Cardiac fibroblast (primary cell): ENCODE data around the gene FAM78A.

Experiments used
- DNase-seq, 2 donors: peaks; one replicate each; pipeline versions ENCODE4 v3.0.0 to v3.0.0-alpha.2; 2010; ENCODE audit warnings: low read depth in 2 of 2
- H3K4me3 ChIP-seq, 2 donors: replicated peaks in 1 of 2; 1 replicate in 1 of 2; 2 replicates in 1 of 2; pipeline ENCODE4 v1.5.1; 2011; ENCODE audit warnings: low read depth in 2 of 2, low read length in 2 of 2, mild to moderate bottlenecking in 2 of 2, moderate library complexity in 1 of 2
- TF ChIP-seq, protein P1 (sequence below): IDR thresholded peaks from one replicate; pipeline ENCODE4 v1.5.1; 2011; ENCODE audit warnings: low read depth, mild to moderate bottlenecking, low read length, inconsistent platforms

Gene FAM78A

GRCh38 chr9:131260751-131261452 is 15.4 kb downstream of the FAM78A start:
- H3K4me3 ChIP-seq: no peak overlapping the region
- no peak for DNase-seq
- TF ChIP-seq, protein P1, sequence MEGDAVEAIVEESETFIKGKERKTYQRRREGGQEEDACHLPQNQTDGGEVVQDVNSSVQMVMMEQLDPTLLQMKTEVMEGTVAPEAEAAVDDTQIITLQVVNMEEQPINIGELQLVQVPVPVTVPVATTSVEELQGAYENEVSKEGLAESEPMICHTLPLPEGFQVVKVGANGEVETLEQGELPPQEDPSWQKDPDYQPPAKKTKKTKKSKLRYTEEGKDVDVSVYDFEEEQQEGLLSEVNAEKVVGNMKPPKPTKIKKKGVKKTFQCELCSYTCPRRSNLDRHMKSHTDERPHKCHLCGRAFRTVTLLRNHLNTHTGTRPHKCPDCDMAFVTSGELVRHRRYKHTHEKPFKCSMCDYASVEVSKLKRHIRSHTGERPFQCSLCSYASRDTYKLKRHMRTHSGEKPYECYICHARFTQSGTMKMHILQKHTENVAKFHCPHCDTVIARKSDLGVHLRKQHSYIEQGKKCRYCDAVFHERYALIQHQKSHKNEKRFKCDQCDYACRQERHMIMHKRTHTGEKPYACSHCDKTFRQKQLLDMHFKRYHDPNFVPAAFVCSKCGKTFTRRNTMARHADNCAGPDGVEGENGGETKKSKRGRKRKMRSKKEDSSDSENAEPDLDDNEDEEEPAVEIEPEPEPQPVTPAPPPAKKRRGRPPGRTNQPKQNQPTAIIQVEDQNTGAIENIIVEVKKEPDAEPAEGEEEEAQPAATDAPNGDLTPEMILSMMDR: no peak

DNA sequence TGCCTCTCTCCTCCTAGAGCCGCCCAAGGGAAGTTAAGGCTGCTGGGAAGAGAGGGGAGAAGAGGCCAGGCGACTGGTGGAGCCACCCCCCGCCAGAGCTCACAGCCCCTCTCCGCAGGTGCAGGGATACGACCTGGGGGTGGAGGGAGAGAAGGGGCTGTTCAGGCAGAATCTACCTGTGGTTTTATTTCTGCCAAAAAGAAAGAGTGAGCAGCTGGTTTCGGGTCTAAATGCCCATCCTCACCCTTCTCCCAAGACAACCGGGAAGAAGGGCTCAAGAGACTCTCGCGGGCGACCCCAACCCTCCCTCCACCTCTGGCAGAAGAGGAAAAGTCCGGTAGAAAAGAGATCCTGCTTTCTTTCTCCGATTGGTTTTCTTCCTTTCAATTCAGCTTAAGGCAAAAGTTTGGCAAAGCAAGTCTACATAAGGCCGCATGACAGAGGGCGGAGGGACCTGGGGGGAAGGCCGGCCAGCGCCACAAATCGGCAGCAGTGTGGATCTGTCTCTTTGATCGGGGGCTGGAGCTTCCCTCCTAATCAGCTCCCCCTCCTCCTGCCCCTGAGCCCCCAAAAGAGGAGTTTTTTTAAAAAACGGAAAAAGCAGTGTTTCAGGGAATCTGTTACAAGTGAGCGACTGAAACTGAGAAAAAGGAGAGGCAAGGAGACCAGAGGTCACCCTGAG is 16.3 kb downstream of the FAM78A start:
- DNase-seq: no peak
- no peak overlapping the region for H3K4me3 ChIP-seq
- TF ChIP-seq, protein P1: no peak

- H3K4me3 ChIP-seq: no peak overlapping the region
- TF ChIP-seq, protein P1: no peak
- DNase-seq: no peak
These were observed 16.8 kb downstream of the FAM78A start for GRCh38 chr9:131259432-131259898.

GRCh38 chr9:131258698-131259431 is 17.4 kb downstream of the FAM78A start:
- no peak overlapping the region for H3K4me3 ChIP-seq
- DNase-seq: no peak
- TF ChIP-seq, protein P1: no peak

- TF ChIP-seq, protein P1: no peak
- no peak for DNase-seq
- H3K4me3 ChIP-seq: no peak overlapping the region
These were observed 18.1 kb downstream of the FAM78A start for GRCh38 chr9:131258186-131258585.

GRCh38 chr9:131257266-131258025 is 18.9 kb downstream of the FAM78A start:
- H3K4me3 ChIP-seq: no peak overlapping the region
- DNase-seq: no peak
- TF ChIP-seq, protein P1: no peak
